WTC11 (cell line): ENCODE data around the gene MYRF. TPM values are rescaled to one million over a fixed set of nuclear protein-coding genes. Genes with fewer than 3 reads are reported as not detected.

ENCODE experiments used
- ATAC-seq: fragments of 200-7000 bp; cut with Tn5 transposase; 2 replicates; pipeline ENCODE4 v1.10.0; 2021; ENCODE audit warnings: mild to moderate bottlenecking, moderate library complexity
- CTCF ChIA-PET: fragments of 300-600 bp; sonication (Branson Sonifier 250); formaldehyde crosslinking; loops from one replicate; lab custom pipeline; 2021; ENCODE audit warnings: antibody characterized with exemption; lab: Charles Lee
- POLR2A ChIA-PET: fragments of 350-600 bp; sonication (Branson Sonifier 250); formaldehyde crosslinking; loops from one replicate; lab custom pipeline; 2021; ENCODE audit warnings: antibody characterized with exemption; lab: Charles Lee
- DNase-seq: peaks from one replicate; pipeline ENCODE4 v3.0.0; 2021; ENCODE audit warnings: low spot score
- H3K27ac Mint-ChIP-seq: 2 replicates; pipeline ENCODE4 v1.8.0; 2021; ENCODE audit warnings: mixed read lengths
- H3K27me3 Mint-ChIP-seq: 2 replicates; pipeline ENCODE4 v1.8.0; 2021; ENCODE audit warnings: low read depth, mild to moderate bottlenecking, moderate library complexity, mixed read lengths
- H3K36me3 Mint-ChIP-seq: 2 replicates; pipeline ENCODE4 v1.8.0; 2021; ENCODE audit warnings: mixed read lengths
- H3K4me1 Mint-ChIP-seq: 2 replicates; pipeline ENCODE4 v1.8.0; 2022; ENCODE audit warnings: mixed read lengths
- H3K4me3 Mint-ChIP-seq: 2 replicates; pipeline ENCODE4 v1.8.0; 2021; ENCODE audit warnings: mild to moderate bottlenecking, moderate library complexity, mixed read lengths
- H3K9me3 Mint-ChIP-seq: 2 replicates; pipeline ENCODE4 v1.8.0; 2021; ENCODE audit warnings: mixed read lengths
- CBFB ChIP-seq: sonication (generic); formaldehyde crosslinking; IDR thresholded peaks from 2 replicates; pipeline ENCODE4 v1.8.1; 2022; ENCODE audit warnings: mild to moderate bottlenecking, low read depth, missing genetic modification reagents
- ELF4 ChIP-seq: sonication (generic); formaldehyde crosslinking; IDR thresholded peaks from 2 replicates; pipeline ENCODE4 v1.8.1; 2022; ENCODE audit warnings: low read depth, mild to moderate bottlenecking, moderate library complexity, missing genetic modification reagents
- EMX1 ChIP-seq: fragments of 250-450 bp; sonication (Bioruptor Pico); IDR thresholded peaks from 2 replicates; pipeline ENCODE4 v1.8.0; 2021; ENCODE audit warnings: mild to moderate bottlenecking
- FOXK1 ChIP-seq: sonication (generic); formaldehyde crosslinking; IDR thresholded peaks from 2 replicates; pipeline ENCODE4 v1.8.0; 2022; ENCODE audit warnings: mild to moderate bottlenecking, moderate library complexity, missing genetic modification reagents
- GTF2I ChIP-seq: fragments of 250-450 bp; sonication (Bioruptor Pico); conservative IDR thresholded peaks from 2 replicates; pipeline ENCODE4 v1.4.0; 2021; ENCODE audit warnings: mild to moderate bottlenecking
- HMGA2 ChIP-seq: fragments of 250-450 bp; sonication (Bioruptor Pico); IDR thresholded peaks from 2 replicates; pipeline ENCODE4 v1.4.0; 2021; ENCODE audit warnings: mild to moderate bottlenecking, moderate library complexity
- HMGXB4 ChIP-seq: sonication (generic); formaldehyde crosslinking; IDR thresholded peaks from 2 replicates; pipeline ENCODE4 v1.8.1; 2023; ENCODE audit warnings: mild to moderate bottlenecking, moderate library complexity, missing genetic modification reagents
- NR1H2 ChIP-seq: sonication (generic); formaldehyde crosslinking; IDR thresholded peaks from 2 replicates; pipeline ENCODE4 v1.9.0; 2021; ENCODE audit warnings: mild to moderate bottlenecking, moderate library complexity, missing genetic modification reagents
- NR3C1 ChIP-seq: sonication (generic); formaldehyde crosslinking; conservative IDR thresholded peaks from 2 replicates; pipeline ENCODE4 v1.8.1; 2023; ENCODE audit warnings: low read depth, mild to moderate bottlenecking, missing genetic modification reagents
- PRDM15 ChIP-seq: sonication (generic); formaldehyde crosslinking; IDR thresholded peaks from 2 replicates; pipeline ENCODE4 v1.8.0; 2022; ENCODE audit warnings: missing genetic modification reagents
- RELA ChIP-seq: sonication (generic); formaldehyde crosslinking; IDR thresholded peaks from 2 replicates; pipeline ENCODE4 v1.8.1; 2022; ENCODE audit warnings: missing genetic modification reagents, mild to moderate bottlenecking, borderline replicate concordance
- SOX15 ChIP-seq: fragments of 250-450 bp; sonication (Bioruptor Pico); IDR thresholded peaks from 2 replicates; pipeline ENCODE4 v1.9.0; 2021; ENCODE audit warnings: mild to moderate bottlenecking
- TCF7 ChIP-seq: sonication (generic); formaldehyde crosslinking; IDR thresholded peaks from 2 replicates; pipeline ENCODE4 v1.8.0; 2022; ENCODE audit warnings: mild to moderate bottlenecking, low read depth, missing genetic modification reagents, moderate library complexity
- USF2 ChIP-seq: sonication (generic); formaldehyde crosslinking; IDR thresholded peaks from 2 replicates; pipeline ENCODE4 v1.8.1; 2023; ENCODE audit warnings: mild to moderate bottlenecking, missing genetic modification reagents, moderate library complexity
- ZNF219 ChIP-seq: sonication (generic); formaldehyde crosslinking; IDR thresholded peaks from 2 replicates; pipeline ENCODE4 v1.8.0; 2023; ENCODE audit warnings: missing genetic modification reagents, mild to moderate bottlenecking, borderline replicate concordance
- ZNF317 ChIP-seq: sonication (generic); formaldehyde crosslinking; IDR thresholded peaks from 2 replicates; pipeline ENCODE4 v1.8.1; 2023; ENCODE audit warnings: low read depth, mild to moderate bottlenecking, moderate library complexity, missing genetic modification reagents, borderline replicate concordance
- ZNF396 ChIP-seq: fragments of 250-450 bp; sonication (Bioruptor Pico); IDR thresholded peaks from 2 replicates; pipeline ENCODE4 v1.8.0; 2021; ENCODE audit warnings: mild to moderate bottlenecking, moderate library complexity, borderline replicate concordance
- total RNA-seq: library from RNA; stranded (reverse); gene quantifications from 3 replicates; pipeline ENCODE4 v1.2.3, GENCODE V29; 2021
- TF ChIP-seq, protein P1 (sequence below): sonication (generic); formaldehyde crosslinking; IDR thresholded peaks from 2 replicates; pipeline ENCODE4 v1.8.0; 2023; ENCODE audit warnings: missing genetic modification reagents
- TF ChIP-seq, protein P2 (sequence below): fragments of 250-450 bp; sonication (Bioruptor Pico); IDR thresholded peaks from 2 replicates; pipeline ENCODE4 v1.9.0; 2021; ENCODE audit warnings: moderate library complexity, mild to moderate bottlenecking, inconsistent platforms, borderline replicate concordance
- TF ChIP-seq, protein P3 (sequence below): sonication (generic); formaldehyde crosslinking; IDR thresholded peaks from 2 replicates; pipeline ENCODE4 v1.8.0; 2022; ENCODE audit warnings: mild to moderate bottlenecking, missing genetic modification reagents

MYRF gene
- total RNA-seq, 1 experiment from 2014 or later = 5.9 TPM

DNA sequence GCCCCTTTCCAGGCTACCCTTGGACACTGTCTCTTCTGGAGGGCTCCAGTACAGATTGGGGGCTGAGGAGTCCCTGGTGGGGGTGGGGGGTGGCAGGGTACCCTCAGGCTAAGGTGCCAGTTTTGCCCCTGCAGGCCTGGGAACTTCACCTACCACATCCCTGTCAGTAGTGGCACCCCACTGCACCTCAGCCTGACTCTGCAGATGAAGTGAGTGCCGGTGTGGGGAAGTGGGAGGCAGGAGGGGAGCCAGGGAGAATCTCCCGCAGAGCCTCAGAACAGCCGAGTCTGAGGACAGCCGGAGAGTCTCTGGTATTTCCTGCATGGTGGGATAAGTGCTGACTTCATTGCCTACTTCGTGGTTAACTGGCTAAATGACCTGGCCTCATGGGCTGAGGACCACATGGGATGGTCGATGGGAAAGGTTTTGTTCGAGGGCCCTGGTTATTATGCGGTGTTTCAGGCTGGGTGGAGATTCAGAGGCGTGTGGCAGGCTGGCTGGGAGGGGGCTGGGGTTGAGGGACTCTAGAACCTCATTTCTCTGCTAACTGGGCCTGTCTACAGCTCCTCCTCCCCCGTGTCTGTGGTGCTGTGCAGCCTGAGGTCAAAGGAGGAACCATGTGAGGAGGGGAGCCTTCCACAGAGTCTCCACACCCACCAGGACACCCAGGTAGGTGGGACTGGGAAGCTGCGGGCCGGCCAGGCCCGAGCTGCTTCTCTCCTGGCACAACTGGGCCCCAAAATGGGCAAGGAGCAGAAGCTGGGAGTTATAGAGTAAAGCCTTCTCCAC lies 31.5 kb downstream of the MYRF start (continued):
- TF ChIP-seq PRDM15 = no peak
- TF ChIP-seq, protein P1, sequence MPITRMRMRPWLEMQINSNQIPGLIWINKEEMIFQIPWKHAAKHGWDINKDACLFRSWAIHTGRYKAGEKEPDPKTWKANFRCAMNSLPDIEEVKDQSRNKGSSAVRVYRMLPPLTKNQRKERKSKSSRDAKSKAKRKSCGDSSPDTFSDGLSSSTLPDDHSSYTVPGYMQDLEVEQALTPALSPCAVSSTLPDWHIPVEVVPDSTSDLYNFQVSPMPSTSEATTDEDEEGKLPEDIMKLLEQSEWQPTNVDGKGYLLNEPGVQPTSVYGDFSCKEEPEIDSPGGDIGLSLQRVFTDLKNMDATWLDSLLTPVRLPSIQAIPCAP = no peak
- no peak for TF ChIP-seq CBFB (CRISPR knock-in tag)
- no peak for TF ChIP-seq ELF4 (CRISPR knock-in tag)
- TF ChIP-seq HMGXB4 (CRISPR knock-in tag) = no peak
- no peak for TF ChIP-seq ZNF219 (CRISPR knock-in tag)
- no peak for TF ChIP-seq RELA (CRISPR knock-in tag)
- TF ChIP-seq, protein P2, sequence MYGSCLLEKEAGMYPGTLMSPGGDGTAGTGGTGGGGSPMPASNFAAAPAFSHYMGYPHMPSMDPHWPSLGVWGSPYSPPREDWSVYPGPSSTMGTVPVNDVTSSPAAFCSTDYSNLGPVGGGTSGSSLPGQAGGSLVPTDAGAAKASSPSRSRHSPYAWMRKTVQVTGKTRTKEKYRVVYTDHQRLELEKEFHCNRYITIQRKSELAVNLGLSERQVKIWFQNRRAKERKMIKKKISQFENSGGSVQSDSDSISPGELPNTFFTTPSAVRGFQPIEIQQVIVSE (CRISPR knock-in tag) = no peak
- no peak for TF ChIP-seq TCF7
- no peak for TF ChIP-seq HMGA2 (CRISPR knock-in tag)
- TF ChIP-seq ZNF396 = no peak
- no peak for TF ChIP-seq FOXK1 (CRISPR knock-in tag)
- no peak for TF ChIP-seq SOX15 (CRISPR knock-in tag)
- TF ChIP-seq EMX1 = no peak
- TF ChIP-seq, protein P3, sequence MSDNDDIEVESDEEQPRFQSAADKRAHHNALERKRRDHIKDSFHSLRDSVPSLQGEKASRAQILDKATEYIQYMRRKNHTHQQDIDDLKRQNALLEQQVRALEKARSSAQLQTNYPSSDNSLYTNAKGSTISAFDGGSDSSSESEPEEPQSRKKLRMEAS (CRISPR knock-in tag) = no peak
- TF ChIP-seq ZNF317 (CRISPR knock-in tag) = no peak
- TF ChIP-seq, all 79 proteins: peak for 0

DNA sequence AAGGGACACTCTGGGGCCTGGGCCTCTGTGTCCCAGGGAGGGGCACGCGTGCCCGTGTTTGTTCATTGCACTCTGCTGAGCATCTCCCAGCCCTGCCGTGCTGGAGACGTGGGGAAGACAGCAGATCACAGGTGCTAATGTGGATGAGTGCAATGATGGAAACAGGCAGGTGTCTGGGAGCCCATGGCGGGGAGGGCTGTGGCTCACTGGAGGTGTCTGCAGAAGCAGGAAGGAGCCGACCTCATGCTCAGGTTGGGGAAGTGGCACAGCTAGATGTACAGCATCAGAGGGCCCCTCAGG lies 32.0 kb downstream of the MYRF start:
- POLR2A ChIA-PET = interaction anchor here (1.3 kb wide), 1 partner anchor 31 kb away, joined by 3 read pairs; no protein-coding TSS in a partner anchor
- Mint-ChIP-seq H3K9me3 (no peaks in the 10 kb centered on the region), H3K27ac (no peak overlapping the region), H3K27me3 (no peaks in the 10 kb centered on the region; the same call in 1 of the 2 replicates), H3K36me3 (peaks cover 29% of the 10 kb centered on the region), H3K4me1 (no peaks in the 10 kb centered on the region), H3K4me3 (no peak overlapping the region)
- TF ChIP-seq ZNF317 (CRISPR knock-in tag) (0 out of 2 replicates have a peak, but pooled peaks have one; percentile 35), GTF2I (CRISPR knock-in tag) (no peak), NR1H2 (CRISPR knock-in tag) (no peak), USF2 (CRISPR knock-in tag) (no peak), EMX1 (no peak), HMGA2 (CRISPR knock-in tag) (no peak), NR3C1 (no peak)
- CTCF ChIA-PET = interaction anchor here (1.0 to 5.3 kb wide), 4 partner anchors 13 to 253 kb away, joined by 4 to 42 read pairs (median 8); no protein-coding TSS in a partner anchor
- ATAC-seq (no peak), DNase-seq (no peak)
